Right atrium auricular region (tissue), 2 donors: Measurements from ENCODE around the gene CATSPERE. TPM values are rescaled to one million over a fixed set of nuclear protein-coding genes. Genes with fewer than 3 reads are reported as not detected.

Experiments
- total RNA-seq, 2 donors: library from RNA; depleted of rRNA; stranded (reverse); fragments of >200 nt; gene quantifications; one replicate each; pipeline ENCODE4 v1.1.0, GENCODE V29; 2016

CATSPERE gene
- total RNA-seq, 2 donors from 2014 or later: 0.20 to 0.63 TPM

Other genes starting within 250 kb of the CATSPERE start
- gene ADSS2, start 9.4 kb upstream of the CATSPERE start, total RNA-seq: 1 to 10 TPM; 7.9 to 9.6 TPM
- gene DESI2, start 191.9 kb downstream of the CATSPERE start, total RNA-seq: 10 to 100 TPM; 26.8 to 29.1 TPM